H1 (cell line): Measurements from ENCODE around the gene MAPRE2. TPM values are rescaled to one million over a fixed set of nuclear protein-coding genes. Genes with fewer than 3 reads are reported as not detected.

Source experiments
- EZH2 ChIP-seq: fragments of 200-600 bp; sonication (generic); IDR thresholded peaks from 2 replicates; pipeline ENCODE4 v1.7.1; 2012; ENCODE audit warnings: low read depth, mild to moderate bottlenecking, moderate library complexity, low read length, inconsistent platforms; ENCODE audit not compliant: severe bottlenecking
- POU5F1 ChIP-seq: IDR thresholded peaks from 2 replicates; pipeline ENCODE4 v1.6.1; 2011; ENCODE audit warnings: low read depth, mild to moderate bottlenecking, low read length, moderate library complexity
- polyA plus RNA-seq, 7 experiments: library from polyadenylated mRNA; depleted of rRNA in 3 of 7; stranded (reverse) in 5 of 7; unstranded in 2 of 7; fragments of >200 nt in 5 of 7; fragments of 200-250 nt in 2 of 7; gene quantifications; 1 replicate in 5 of 7; 2 replicates in 1 of 7; 4 replicates in 1 of 7; pipeline versions ENCODE4 v1.2.1 to v1.2.3, GENCODE V29; 2011 to 2013; ENCODE audit warnings: missing spikeins in 2 of 7, mixed read lengths in 2 of 7
- total RNA-seq: library from RNA; stranded (reverse); fragmentation: NEBNext Ultra II Directional; extraction: Animal tissue kit (Norgen Biotek cat#: 25700); gene quantifications from 2 replicates; pipeline ENCODE4 v1.2.1, GENCODE V29; 2021

Gene MAPRE2
- total and polyA plus RNA-seq, 2 of the 8 experiments (the other 6 are each of a cell fraction or from before 2014, with no cell fraction given), result 32.6 to 33.1 TPM

- TF ChIP-seq POU5F1, result no peak
- TF ChIP-seq EZH2, result no peak
Measured at GRCh38 chr18:35060122-35060815, 19.1 kb downstream of the MAPRE2 start (continued).
